ENCODE results near the gene LRRFIP1.

The LRRFIP1 gene

DNA sequence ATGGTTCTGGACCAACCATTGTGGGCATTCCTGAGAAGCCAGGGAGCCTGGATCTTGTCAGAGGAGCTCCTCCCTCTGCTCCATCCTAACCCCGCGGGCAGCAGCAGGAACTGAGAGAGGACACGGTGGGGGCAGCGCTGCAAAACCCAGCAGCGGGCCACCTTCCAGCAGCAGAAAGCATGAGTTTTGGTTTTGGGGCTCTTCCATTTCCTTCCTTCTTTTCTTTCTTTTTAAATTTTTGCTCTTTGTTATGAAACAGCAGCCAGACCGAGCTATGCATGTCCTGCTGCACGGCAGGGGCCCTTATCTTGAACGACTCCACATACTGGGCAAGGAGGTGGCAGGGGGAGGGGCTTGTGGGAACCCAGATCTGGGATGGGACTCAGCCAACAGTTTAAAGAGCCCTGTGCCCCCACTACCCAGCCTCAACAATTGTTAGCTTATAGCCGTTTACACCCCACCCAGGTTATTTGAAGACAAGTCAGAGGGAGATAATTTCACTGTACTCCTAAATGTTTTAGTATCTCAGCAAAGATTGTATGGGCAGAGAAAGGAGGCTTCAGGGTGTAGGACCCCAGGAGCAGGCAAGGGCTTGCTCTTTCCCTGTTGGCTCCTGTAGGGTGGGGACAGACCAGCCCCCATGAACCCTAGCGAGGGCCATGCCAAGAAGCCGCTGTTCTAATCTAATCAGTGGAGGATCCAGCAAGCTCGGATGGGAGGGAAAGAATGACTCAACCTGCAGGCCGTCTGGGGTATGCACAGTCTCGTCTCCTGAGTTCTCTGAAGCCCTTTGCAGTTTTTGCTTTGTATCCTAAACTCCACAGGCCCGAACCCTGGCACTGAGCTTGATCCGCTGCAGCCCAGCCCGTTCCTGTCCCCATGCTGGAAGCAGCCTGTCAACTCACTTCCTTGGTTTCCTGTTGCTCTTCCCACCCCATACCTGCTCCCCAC is 75.3 kb downstream of the LRRFIP1 start:
- no peak for DNase-seq (ENCODE audit: low spot score)

DNA sequence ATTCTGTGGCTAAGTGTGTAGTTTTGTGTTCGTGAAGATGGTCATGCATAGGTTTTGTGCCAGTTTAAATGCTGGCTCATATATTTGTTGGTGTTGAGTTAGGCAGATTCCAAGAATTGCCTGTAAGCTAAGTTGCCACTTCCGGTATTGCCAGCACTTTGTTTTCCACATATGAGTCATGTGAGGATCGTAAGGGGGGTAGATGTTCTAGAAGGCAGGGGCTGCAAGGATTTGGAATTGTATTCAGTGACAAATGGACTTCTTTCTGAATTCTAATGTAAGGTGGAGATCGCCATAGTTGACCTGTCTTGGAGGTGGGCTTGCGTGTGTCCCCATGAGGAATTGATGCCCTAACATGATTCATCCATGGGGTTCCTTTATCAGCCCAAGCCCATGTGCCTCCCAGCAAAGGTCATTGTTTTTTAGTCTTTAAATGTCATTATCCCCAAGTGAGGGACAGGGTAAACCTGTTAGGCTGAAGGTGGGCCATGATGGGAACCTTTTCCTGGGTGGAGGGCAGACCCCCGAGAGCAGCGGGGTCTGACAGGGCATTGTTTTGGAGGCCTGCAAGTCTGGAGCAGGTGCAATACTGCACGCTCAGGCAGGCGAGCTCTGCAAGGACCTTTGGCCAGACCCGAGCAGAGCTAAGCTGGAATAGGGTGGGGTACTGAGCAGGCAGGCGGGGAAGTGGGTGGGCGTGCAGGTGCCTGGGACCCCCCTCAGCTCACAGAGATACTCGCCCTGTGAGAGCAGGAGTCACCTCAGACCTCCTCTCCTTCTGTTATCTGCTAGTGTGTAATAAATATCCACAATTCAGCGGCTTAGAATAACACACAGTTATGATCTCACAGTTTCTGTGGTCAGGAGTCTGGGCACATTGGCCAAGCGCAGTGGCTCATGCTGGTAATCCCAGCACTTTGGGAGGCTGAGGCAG is 77.4 kb downstream of the LRRFIP1 start:
- DNase-seq (ENCODE audit: low spot score) = no peak

GRCh38 chr2:237706257-237706656 is 78.9 kb downstream of the LRRFIP1 start:
- no peak for DNase-seq (ENCODE audit: low spot score)

DNA sequence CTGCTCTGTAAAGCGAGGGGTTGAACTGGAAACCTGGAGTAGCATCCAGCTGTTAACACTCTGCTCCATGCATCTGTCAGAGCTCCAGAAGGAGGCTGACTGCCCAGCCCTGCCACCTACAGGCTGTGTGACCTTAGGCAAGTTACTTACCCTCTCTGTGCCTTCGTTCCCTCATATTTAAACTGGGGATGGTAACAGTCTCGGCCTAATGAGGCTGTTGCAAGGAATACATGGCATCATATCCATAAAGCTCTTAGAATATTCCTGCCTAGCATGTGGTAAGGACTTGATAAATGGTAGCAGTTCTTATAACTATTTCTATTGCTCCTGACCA is 80.6 kb downstream of the LRRFIP1 start:
- DNase-seq (ENCODE audit: low spot score) = no peak

DNA sequence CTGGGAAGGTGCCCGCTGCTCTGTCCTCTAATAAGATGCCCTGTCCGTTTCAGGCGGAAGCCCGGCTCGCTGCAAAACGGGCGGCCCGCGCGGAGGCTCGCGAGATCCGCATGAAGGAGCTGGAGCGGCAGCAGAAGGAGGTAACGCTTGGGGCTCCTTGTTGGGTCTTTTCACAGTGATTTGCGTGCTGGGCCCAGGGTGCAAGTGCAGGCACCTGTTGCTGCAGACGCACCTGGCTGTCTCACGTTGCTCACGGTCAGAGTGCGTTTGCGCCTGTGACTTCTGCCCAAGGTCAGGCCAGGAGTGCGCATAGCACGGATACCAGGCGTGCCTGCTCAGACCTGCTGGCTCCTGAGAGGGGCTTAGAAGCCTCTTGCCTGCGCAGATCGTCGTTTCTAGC is 81.1 kb downstream of the LRRFIP1 start:
- no peak for DNase-seq (ENCODE audit: low spot score)

GRCh38 chr2:237708961-237709360 is 81.6 kb downstream of the LRRFIP1 start:
- DNase-seq (ENCODE audit: low spot score) = no peak

DNA sequence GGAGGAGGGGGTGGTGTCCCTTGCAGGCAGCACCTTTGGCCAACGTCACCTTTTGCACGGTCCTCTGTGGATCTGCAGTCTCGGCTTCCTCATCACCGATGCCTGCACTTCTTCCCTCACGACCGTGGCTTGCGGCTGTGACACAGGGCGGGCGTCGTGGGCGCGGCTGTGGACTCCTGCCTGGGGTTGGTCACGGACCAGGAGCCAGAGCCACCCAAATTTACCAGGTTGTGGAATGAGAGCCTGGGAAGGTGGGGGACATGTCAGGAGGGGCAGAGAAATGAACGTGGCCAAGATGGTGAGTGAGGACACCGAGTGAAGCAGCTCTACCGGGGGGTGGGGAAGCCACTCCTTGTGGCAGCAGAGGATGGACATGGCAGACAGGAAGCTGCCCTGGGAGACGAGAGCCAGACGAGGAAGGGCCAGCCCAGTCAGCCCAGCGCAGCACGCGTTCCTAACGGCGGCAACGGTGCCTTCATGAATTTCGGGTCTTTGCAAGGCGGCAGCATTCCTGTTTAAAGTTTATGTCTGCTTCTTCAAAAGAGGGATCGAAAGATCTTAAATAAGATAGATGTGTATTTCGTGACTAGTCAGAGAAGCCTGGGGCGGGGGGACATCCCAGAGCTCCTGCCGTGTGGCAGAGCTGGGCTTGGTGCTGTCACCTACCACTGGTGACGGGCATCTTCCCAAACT is 84.2 kb downstream of the LRRFIP1 start:
- no peak for DNase-seq (ENCODE audit: low spot score)

GRCh38 chr2:237712477-237713377 is 85.3 kb downstream of the LRRFIP1 start:
- no peak for DNase-seq (ENCODE audit: low spot score)

DNA sequence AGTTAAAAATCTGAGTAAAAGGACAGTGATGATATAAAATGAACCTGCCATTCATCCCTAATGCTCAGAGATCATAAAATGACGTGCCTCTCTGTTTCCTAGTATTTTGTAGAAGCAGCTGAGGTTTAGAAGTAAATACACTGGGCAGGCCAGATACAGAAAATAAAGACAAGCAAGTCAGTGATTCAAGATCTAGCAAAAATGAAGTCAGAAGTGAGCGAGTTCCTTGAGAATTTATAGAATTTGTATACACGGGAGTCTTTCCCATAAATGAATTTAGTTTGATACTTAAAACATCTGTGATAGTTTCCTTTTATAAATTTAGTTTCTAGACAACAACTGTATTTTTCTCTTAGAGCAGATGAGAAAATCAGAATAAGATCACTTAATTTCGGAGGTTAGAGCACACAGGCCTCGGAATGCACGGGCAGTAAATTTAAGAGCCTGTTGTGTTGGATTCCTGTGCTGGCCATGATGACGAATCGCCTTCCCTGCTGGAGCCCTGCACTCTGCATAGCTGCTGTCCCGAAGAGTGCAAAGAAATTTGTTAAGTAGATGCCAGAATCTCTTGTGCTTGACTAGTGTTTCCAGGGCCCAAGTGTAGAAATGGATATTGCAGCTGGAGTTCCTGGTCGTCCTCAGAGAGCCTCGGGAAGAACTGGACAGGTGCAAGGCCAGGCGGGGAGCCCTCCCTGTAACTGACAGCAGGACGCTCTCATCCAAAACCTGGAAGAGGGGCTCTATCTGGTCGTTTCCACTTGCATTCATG is 87.5 kb downstream of the LRRFIP1 start:
- DNase-seq (ENCODE audit: low spot score) = no peak

- DNase-seq (ENCODE audit: low spot score) = no peak
Observed at GRCh38 chr2:237715459-237715947, 88.1 kb downstream of the LRRFIP1 start.

DNA sequence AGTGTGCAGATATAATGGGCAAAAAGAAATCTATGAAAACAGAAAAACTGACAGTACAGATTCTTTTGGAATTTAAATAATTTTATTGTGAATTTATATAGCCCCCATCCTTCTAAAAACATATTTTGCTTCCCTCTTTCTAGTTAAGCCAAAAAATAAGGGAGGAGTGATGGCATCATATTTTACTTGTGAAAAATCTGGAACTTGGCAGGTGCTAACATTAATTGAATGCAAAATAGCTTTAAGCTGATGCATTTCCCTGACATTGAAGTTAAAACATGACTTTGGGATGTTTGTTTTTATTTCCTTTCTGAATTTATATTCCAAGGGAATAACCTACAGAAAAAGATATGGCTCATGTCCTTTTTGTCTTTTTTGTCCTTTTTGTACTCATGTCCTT is 88.6 kb downstream of the LRRFIP1 start:
- DNase-seq (ENCODE audit: low spot score) = no peak

DNA sequence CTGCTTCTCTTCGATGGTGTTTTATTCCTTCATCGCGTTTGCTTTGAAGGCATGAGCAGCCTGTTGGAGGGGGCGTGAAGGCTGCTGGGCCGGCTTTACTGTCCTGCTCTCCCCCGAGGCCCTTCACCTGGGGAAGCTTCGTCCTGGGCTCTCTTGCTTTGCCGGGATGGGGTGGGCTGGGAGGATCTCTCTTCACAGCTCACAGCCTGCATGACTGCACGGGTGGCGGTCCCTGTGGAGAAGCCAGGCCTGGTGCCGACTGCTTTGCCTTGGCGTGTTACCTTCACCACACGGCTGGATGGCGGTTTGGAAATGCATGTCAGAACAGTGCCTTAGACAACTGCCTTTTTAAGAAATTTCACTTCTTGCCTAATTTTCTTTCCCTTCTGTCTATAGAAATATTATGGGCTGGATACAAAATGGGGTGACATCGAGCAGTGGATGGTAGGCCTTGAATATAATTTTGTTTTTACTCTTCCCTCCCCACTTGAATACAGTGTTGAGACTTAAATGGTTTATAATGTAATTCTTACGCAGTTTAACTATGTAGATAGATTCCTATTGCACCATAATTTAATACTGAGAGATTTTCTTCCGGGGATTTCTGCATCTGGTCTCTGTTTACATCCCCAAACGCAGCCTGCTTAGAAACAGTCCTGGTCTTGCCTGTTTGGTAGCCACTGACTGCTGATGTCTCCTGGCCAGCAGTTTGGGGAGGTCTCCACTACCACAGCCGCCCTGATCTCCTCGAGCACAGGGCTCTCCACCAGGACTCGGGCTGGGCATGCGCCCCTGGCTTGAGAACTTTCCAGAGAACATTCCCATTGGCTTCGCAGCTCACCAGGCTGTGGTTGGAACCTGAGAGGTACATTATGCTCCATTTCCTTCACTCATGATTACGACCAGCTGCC is 90.2 kb downstream of the LRRFIP1 start:
- no peak for DNase-seq (ENCODE audit: low spot score)

DNA sequence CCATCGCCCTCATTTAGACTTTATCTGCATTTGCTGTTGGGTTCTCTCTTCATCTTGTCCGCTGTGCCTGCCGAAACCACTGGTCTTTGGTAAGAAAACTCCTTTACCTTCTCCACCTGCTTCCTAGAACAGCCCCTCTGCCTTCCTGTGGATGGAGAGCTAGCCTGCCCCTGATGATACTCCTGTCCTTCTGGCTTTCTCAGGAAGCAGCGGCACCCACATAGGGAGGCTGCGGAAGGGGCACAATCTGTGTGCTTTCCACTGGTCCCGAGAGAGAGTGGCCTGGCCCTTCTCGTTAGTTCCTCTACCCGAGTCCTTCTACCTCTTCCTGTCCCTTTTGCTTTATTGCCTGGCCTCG is 90.9 kb downstream of the LRRFIP1 start:
- no peak for DNase-seq (ENCODE audit: low spot score)

GRCh38 chr2:237720444-237720843 is 93.1 kb downstream of the LRRFIP1 start:
- DNase-seq (ENCODE audit: low spot score) = no peak

DNA sequence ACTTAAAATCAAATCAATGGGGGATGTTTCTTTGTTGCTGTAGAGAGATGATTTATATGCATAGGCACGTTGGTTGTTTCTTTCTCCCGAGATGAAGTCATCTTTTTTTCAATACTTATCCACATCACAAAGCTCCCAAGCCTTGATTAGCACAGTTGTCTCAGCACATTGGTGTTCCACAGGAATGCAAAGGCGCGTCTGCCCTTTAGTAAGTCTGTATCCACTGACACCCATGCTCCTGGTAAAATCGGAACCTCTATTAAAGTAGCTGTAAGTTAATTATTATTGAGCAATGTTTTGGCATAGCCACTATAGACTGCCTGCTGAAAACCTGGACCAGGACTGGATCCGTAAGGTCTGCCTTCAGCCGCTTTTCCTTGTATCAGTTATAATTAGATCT is 93.6 kb downstream of the LRRFIP1 start:
- DNase-seq (ENCODE audit: low spot score) = no peak

DNA sequence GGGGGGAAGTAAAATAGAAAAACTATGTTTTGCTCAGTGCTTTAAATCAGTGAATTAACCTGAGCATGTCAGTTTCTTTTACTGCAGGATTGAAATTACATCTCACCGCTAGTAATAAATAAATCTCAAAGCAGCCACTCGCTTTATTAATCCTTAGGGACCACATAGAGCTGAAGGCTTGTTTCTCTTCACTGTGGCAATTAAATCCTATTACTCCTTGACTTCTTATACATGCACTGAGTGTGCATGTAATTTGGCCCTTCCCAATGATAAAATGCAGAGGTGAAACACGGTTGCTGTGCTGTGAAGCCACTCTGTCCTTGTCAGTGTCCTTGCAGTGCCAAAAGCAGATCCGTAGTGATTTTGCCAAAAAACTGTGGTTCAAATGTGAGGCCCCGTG is 94.1 kb downstream of the LRRFIP1 start:
- DNase-seq (ENCODE audit: low spot score) = no peak

GRCh38 chr2:237722616-237723015 is 95.2 kb downstream of the LRRFIP1 start:
- DNase-seq (ENCODE audit: low spot score) = no peak

DNA sequence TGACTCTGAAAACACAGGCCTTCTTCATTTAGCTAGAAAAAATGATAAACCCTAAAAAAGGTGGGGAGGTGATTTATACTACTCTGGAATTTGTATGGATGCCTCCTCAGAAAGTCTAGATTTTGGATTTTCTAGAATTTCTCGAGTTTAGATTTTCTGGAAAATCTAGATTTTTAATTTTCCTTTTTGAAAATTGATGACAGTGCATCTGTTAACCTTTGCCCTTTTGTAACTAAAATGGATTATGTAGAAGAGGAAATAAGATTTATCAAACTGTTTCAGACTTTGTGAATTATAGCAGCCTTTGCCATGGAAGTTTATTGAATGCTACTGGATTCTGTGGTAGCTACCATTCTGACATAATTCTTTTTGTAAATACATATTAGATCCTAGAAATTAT is 95.6 kb downstream of the LRRFIP1 start:
- no peak for DNase-seq (ENCODE audit: low spot score)

DNA sequence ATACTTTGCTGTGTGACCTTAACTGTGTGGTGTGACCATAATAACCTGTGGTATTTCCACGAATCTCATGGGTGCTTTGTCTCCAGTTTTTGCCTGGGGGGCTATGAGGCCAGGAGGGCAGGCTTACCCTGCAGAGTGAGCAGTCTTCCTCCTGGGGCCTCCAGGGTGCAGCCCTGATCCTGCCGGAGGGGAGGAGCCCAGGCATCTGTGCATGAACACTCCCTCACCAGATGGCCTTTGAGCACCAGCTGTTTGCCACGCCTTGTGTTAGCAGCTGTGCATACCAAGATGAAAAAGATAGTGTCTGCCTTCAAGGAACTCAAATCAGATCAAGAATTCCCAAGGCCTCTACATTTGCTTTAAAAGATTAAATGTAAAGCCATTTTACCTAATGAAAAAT is 96.2 kb downstream of the LRRFIP1 start:
- no peak for DNase-seq (ENCODE audit: low spot score)

All from CD4-positive, alpha-beta T cell treated with Interleukin-6 at 100 ng/mL for 8 hours (primary cell).